HCT116 (cell line): ENCODE results near the gene ABCA8. TPM values are rescaled to one million over a fixed set of nuclear protein-coding genes. Genes with fewer than 3 reads are reported as not detected.

Experiments used
- ATAC-seq: fragments of 200-7000 bp; cut with Tn5 transposase; 2 replicates; pipeline ENCODE4 v1.9.1; 2020; ENCODE audit warnings: mild to moderate bottlenecking, moderate library complexity
- BruUV-seq: library from RNA; stranded (reverse); fragments of 400-500 nt; replicated peaks from 2 replicates; lab custom pipeline; 2021; lab: Mats Ljungman, UMichigan
- CTCF ChIA-PET: fragments of 300-600 bp; sonication (Branson Sonifier 250); formaldehyde crosslinking; loops from one replicate; lab custom pipeline; 2021; ENCODE audit warnings: antibody characterized with exemption; lab: Charles Lee
- POLR2A ChIA-PET: fragments of 300-600, 350-600 bp; sonication (Branson Sonifier 250); formaldehyde crosslinking; loops from one replicate; lab custom pipeline; 2021; ENCODE audit warnings: antibody characterized with exemption; lab: Charles Lee
- RAD21 ChIA-PET, 2 experiments: fragments of 300-600 bp; sonication (Branson Sonifier 250); formaldehyde crosslinking; loops; one replicate each; lab custom pipeline; 2023; ENCODE audit warnings: low total read pairs in 2 of 2; ENCODE audit not compliant: uncharacterized antibody in 2 of 2, unreplicated experiment in 2 of 2, low non-redundant PET in 1 of 2; lab: Charles Lee
- DNase-seq: peaks from one replicate; pipeline ENCODE4 v3.0.0-alpha.2; 2010; ENCODE audit warnings: low read depth, low spot score
- H2AFZ ChIP-seq: fragments of 200-600 bp; shearing (Covaris generic), sonication (generic); 2 replicates; pipeline ENCODE4 v1.6.1; 2017; ENCODE audit warnings: low read depth, mixed run types, mixed read lengths, antibody characterized with exemption, low read length; ENCODE audit not compliant: poor library complexity, severe bottlenecking
- H3K27ac ChIP-seq: 2 replicates; pipeline ENCODE4 v1.5.1; 2012; ENCODE audit warnings: low read depth, low read length
- H3K27me3 ChIP-seq: fragments of 200-600 bp; sonication (generic); 2 replicates; pipeline ENCODE4 v1.6.1; 2016; ENCODE audit warnings: mixed run types, low read length, mixed read lengths; ENCODE audit not compliant: insufficient read depth
- H3K36me3 ChIP-seq, 2 experiments: fragments of 200-500 bp in 1 of 2; fragments of 200-600 bp in 1 of 2; sonication (Bioruptor generic) in 1 of 2; sonication (generic) in 1 of 2; 2 replicates each; pipeline versions ENCODE4 v1.5.1 to v1.6.1; 2014 to 2016; ENCODE audit warnings: low read length in 2 of 2, inconsistent platforms in 1 of 2, mixed read lengths in 1 of 2, mixed run types in 1 of 2; ENCODE audit not compliant: insufficient read depth in 2 of 2, control insufficient read depth in 1 of 2
- H3K4me1 ChIP-seq, 2 experiments: fragments of 200-600 bp in 1 of 2; sonication (generic) in 1 of 2; 2 replicates each; pipeline versions ENCODE4 v1.5.1 to v1.6.1; 2012 to 2017; ENCODE audit warnings: low read length in 2 of 2, inconsistent platforms in 1 of 2, mild to moderate bottlenecking in 1 of 2, mixed read lengths in 1 of 2, mixed run types in 1 of 2, moderate library complexity in 1 of 2; ENCODE audit not compliant: insufficient read depth in 2 of 2, control insufficient read depth in 1 of 2
- H3K4me2 ChIP-seq: fragments of 200-600 bp; sonication (generic); 2 replicates; pipeline ENCODE4 v1.6.1; 2017; ENCODE audit warnings: mixed run types, low read length, mixed read lengths
- H3K4me3 ChIP-seq, 2 experiments: fragments of 200-600 bp in 1 of 2; sonication (generic) in 1 of 2; replicated peaks in 1 of 2; 2 replicates each; pipeline ENCODE4 v1.5.1; 2011 to 2016; ENCODE audit warnings: low read length in 2 of 2, control low read depth in 1 of 2, low read depth in 1 of 2, mild to moderate bottlenecking in 1 of 2, mixed read lengths in 1 of 2, mixed run types in 1 of 2
- H3K79me2 ChIP-seq: fragments of 200-600 bp; sonication (generic); 2 replicates; pipeline ENCODE4 v1.6.1; 2017; ENCODE audit warnings: mild to moderate bottlenecking, mixed run types, low read length, moderate library complexity, mixed read lengths; ENCODE audit not compliant: insufficient read depth
- H3K9ac ChIP-seq: fragments of 200-600 bp; sonication (generic); 2 replicates; pipeline ENCODE4 v1.6.1; 2016; ENCODE audit warnings: low read length, mixed read lengths
- H3K9me2 ChIP-seq: fragments of 200-600 bp; sonication (generic), shearing (Covaris generic); 2 replicates; pipeline ENCODE4 v1.6.1; 2017; ENCODE audit warnings: mixed run types, mild to moderate bottlenecking, moderate library complexity; ENCODE audit not compliant: insufficient read depth
- H3K9me3 ChIP-seq, 2 experiments: fragments of 200-500 bp in 1 of 2; fragments of 200-600 bp in 1 of 2; sonication (Bioruptor generic) in 1 of 2; sonication (generic) in 1 of 2; 2 replicates each; pipeline ENCODE4 v1.6.1; 2014 to 2017; ENCODE audit warnings: low read length in 2 of 2, mixed read lengths in 2 of 2, inconsistent platforms in 1 of 2, low read depth in 1 of 2, mild to moderate bottlenecking in 1 of 2, mixed run types in 1 of 2, moderate library complexity in 1 of 2; ENCODE audit not compliant: control insufficient read depth in 1 of 2, insufficient read depth in 1 of 2
- H4K20me1 ChIP-seq: fragments of 200-600 bp; sonication (generic), shearing (Covaris generic); 2 replicates; pipeline ENCODE4 v1.6.1; 2017; ENCODE audit warnings: mixed run types, mild to moderate bottlenecking, moderate library complexity; ENCODE audit not compliant: insufficient read depth
- ELF1 ChIP-seq: IDR thresholded peaks from 2 replicates; pipeline ENCODE4 v1.6.1; 2012; ENCODE audit warnings: low read depth, borderline replicate concordance
- EZH2 ChIP-seq: fragments of 200-600 bp; sonication (generic); IDR thresholded peaks from 2 replicates; pipeline ENCODE4 v1.6.1; 2017; ENCODE audit warnings: antibody characterized with exemption, mixed run types
- POLR2A ChIP-seq: IDR thresholded peaks from 2 replicates; pipeline ENCODE4 v1.7.0; 2011; ENCODE audit warnings: borderline replicate concordance; ENCODE audit not compliant: insufficient read depth, insufficient read length; ENCODE audit errors: extremely low read depth
- RAD21 ChIP-seq: IDR thresholded peaks from 2 replicates; pipeline ENCODE4 v1.6.1; 2012; ENCODE audit warnings: low read depth, mild to moderate bottlenecking
- SIN3A ChIP-seq: IDR thresholded peaks from 2 replicates; pipeline ENCODE4 v1.6.1; 2012; ENCODE audit warnings: low read depth
- SP1 ChIP-seq: IDR thresholded peaks from 2 replicates; pipeline ENCODE4 v1.6.1; 2012; ENCODE audit warnings: low read depth
- SRF ChIP-seq: IDR thresholded peaks from 2 replicates; pipeline ENCODE4 v1.6.1; 2012; ENCODE audit warnings: low read depth
- TCF7L2 ChIP-seq: IDR thresholded peaks from 2 replicates; pipeline ENCODE4 v1.7.0; 2011; ENCODE audit warnings: borderline replicate concordance, inconsistent platforms; ENCODE audit not compliant: insufficient read depth, insufficient read length; ENCODE audit errors: extremely low read depth
- ZFX ChIP-seq: fragments of 450-650 bp; IDR thresholded peaks from 2 replicates; pipeline ENCODE4 v1.6.1; 2017
- intact Hi-C: fragments of 100-400 bp; cut with micrococcal nuclease; formaldehyde crosslinking; loops from 2 replicates; pipeline ENCODE4 v1.10.0; 2022
- total RNA-seq: library from RNA; stranded (reverse); gene quantifications from one replicate; pipeline ENCODE4 v1.2.1, GENCODE V29; 2021; ENCODE audit not compliant: unreplicated experiment
- TF ChIP-seq, protein P1 (sequence below), 3 experiments: fragments of 200-600 bp in 1 of 3; sonication (generic) in 1 of 3; IDR thresholded peaks in 2 of 3; conservative IDR thresholded peaks in 1 of 3; 2 replicates each; pipeline ENCODE4 v1.5.1; 2012 to 2017; ENCODE audit warnings: low read depth in 2 of 3, low read length in 2 of 3, antibody characterized with exemption in 1 of 3, borderline replicate concordance in 1 of 3, control low read depth in 1 of 3, mild to moderate bottlenecking in 1 of 3, mixed read lengths in 1 of 3, mixed run types in 1 of 3, moderate library complexity in 1 of 3; ENCODE audit not compliant: insufficient read depth in 1 of 3
- TF ChIP-seq, protein P2 (sequence below): IDR thresholded peaks from 2 replicates; pipeline ENCODE4 v1.6.1; 2012; ENCODE audit warnings: low read depth

The ABCA8 gene
- total RNA-seq, 1 experiment from 2014 or later: 0.44 TPM

- no peak for ATAC-seq
- CTCF ChIA-PET: no interaction called here
- Histone ChIP-seq H3K4me1 (no peaks in the 10 kb centered on the region), H3K36me3 (no peaks in the 10 kb centered on the region), H3K9me3 (no peaks in the 10 kb centered on the region), H3K27ac (no peak overlapping the region), H3K4me2 (no peak overlapping the region), H3K4me3 (no peak overlapping the region), H3K9ac (no peak overlapping the region), H3K79me2 (no peaks in the 10 kb centered on the region), H3K27me3 (no peaks in the 10 kb centered on the region), H2AFZ (no peak overlapping the region), H4K20me1 (no peaks in the 10 kb centered on the region), H3K9me2 (no peaks in the 10 kb centered on the region)
- intact Hi-C loops: no loop called here
- DNase-seq: no peak
- TF ChIP-seq TCF7L2: peak; percentile 80
- TF ChIP-seq ZFX: no peak
- no peak for TF ChIP-seq RAD21
- RAD21 ChIA-PET: no interaction called here
- POLR2A ChIA-PET: no interaction called here
- BruUV-seq: no TSS peak
Measured at GRCh38 chr17:68993112-68993511, 37.9 kb upstream of the ABCA8 start.

GRCh38 chr17:68987966-68988365 is 32.8 kb upstream of the ABCA8 start:
- H3K9me3 ChIP-seq: no peaks in the 10 kb centered on the region
- POLR2A ChIA-PET: no interaction called here
- no peaks in the 10 kb centered on the region for H3K27me3 ChIP-seq
- H3K9ac ChIP-seq: no peak overlapping the region
- H3K36me3 ChIP-seq: no peaks in the 10 kb centered on the region
- no peaks in the 10 kb centered on the region for H3K4me1 ChIP-seq
- RAD21 ChIA-PET: no interaction called here
- H3K4me2 ChIP-seq: no peak overlapping the region
- no peak for TF ChIP-seq POLR2A
- no peak for TF ChIP-seq SP1
- no peak for TF ChIP-seq EZH2
- no peak for TF ChIP-seq ELF1
- no peak for TF ChIP-seq SIN3A
- TF ChIP-seq, protein P1, sequence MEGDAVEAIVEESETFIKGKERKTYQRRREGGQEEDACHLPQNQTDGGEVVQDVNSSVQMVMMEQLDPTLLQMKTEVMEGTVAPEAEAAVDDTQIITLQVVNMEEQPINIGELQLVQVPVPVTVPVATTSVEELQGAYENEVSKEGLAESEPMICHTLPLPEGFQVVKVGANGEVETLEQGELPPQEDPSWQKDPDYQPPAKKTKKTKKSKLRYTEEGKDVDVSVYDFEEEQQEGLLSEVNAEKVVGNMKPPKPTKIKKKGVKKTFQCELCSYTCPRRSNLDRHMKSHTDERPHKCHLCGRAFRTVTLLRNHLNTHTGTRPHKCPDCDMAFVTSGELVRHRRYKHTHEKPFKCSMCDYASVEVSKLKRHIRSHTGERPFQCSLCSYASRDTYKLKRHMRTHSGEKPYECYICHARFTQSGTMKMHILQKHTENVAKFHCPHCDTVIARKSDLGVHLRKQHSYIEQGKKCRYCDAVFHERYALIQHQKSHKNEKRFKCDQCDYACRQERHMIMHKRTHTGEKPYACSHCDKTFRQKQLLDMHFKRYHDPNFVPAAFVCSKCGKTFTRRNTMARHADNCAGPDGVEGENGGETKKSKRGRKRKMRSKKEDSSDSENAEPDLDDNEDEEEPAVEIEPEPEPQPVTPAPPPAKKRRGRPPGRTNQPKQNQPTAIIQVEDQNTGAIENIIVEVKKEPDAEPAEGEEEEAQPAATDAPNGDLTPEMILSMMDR (IDR thresholded peaks at IDR 0.05 in 2 of 3, conservative IDR thresholded peaks at IDR 0.05 in 1 of 3; ENCODE audit: borderline replicate concordance in 1 of 3, insufficient read depth in 1 of 3, low read depth in 2 of 3, low read length in 2 of 3): no peak
- TF ChIP-seq, protein P2, sequence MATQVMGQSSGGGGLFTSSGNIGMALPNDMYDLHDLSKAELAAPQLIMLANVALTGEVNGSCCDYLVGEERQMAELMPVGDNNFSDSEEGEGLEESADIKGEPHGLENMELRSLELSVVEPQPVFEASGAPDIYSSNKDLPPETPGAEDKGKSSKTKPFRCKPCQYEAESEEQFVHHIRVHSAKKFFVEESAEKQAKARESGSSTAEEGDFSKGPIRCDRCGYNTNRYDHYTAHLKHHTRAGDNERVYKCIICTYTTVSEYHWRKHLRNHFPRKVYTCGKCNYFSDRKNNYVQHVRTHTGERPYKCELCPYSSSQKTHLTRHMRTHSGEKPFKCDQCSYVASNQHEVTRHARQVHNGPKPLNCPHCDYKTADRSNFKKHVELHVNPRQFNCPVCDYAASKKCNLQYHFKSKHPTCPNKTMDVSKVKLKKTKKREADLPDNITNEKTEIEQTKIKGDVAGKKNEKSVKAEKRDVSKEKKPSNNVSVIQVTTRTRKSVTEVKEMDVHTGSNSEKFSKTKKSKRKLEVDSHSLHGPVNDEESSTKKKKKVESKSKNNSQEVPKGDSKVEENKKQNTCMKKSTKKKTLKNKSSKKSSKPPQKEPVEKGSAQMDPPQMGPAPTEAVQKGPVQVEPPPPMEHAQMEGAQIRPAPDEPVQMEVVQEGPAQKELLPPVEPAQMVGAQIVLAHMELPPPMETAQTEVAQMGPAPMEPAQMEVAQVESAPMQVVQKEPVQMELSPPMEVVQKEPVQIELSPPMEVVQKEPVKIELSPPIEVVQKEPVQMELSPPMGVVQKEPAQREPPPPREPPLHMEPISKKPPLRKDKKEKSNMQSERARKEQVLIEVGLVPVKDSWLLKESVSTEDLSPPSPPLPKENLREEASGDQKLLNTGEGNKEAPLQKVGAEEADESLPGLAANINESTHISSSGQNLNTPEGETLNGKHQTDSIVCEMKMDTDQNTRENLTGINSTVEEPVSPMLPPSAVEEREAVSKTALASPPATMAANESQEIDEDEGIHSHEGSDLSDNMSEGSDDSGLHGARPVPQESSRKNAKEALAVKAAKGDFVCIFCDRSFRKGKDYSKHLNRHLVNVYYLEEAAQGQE: no peak
- TF ChIP-seq ZFX: no peak
- no peak for TF ChIP-seq SRF
- no peak overlapping the region for H3K4me3 ChIP-seq
- BruUV-seq: no TSS peak
- no peak for ATAC-seq
- CTCF ChIA-PET: no interaction called here
- H3K27ac ChIP-seq: no peak overlapping the region
- no peak for DNase-seq
- H2AFZ ChIP-seq: no peak overlapping the region
- no peaks in the 10 kb centered on the region for H3K79me2 ChIP-seq
- intact Hi-C loops: no loop called here
- H3K9me2 ChIP-seq: no peaks in the 10 kb centered on the region
- H4K20me1 ChIP-seq: no peaks in the 10 kb centered on the region
